HG02759 (cell line): ENCODE data around the gene ZNF343.
"Not testable (repeated sequence)": the region's sequence is repeated elsewhere in the genome, so short reads cannot be mapped to it uniquely, and the experiment has no call there.

ENCODE experiments used
- ATAC-seq: cut with Tn5 transposase; IDR thresholded peaks from one replicate; pipeline ENCODE4 v1.9.1; 2021; ENCODE audit warnings: mild to moderate bottlenecking, moderate library complexity; ENCODE audit not compliant: unreplicated experiment

ZNF343 gene

DNA sequence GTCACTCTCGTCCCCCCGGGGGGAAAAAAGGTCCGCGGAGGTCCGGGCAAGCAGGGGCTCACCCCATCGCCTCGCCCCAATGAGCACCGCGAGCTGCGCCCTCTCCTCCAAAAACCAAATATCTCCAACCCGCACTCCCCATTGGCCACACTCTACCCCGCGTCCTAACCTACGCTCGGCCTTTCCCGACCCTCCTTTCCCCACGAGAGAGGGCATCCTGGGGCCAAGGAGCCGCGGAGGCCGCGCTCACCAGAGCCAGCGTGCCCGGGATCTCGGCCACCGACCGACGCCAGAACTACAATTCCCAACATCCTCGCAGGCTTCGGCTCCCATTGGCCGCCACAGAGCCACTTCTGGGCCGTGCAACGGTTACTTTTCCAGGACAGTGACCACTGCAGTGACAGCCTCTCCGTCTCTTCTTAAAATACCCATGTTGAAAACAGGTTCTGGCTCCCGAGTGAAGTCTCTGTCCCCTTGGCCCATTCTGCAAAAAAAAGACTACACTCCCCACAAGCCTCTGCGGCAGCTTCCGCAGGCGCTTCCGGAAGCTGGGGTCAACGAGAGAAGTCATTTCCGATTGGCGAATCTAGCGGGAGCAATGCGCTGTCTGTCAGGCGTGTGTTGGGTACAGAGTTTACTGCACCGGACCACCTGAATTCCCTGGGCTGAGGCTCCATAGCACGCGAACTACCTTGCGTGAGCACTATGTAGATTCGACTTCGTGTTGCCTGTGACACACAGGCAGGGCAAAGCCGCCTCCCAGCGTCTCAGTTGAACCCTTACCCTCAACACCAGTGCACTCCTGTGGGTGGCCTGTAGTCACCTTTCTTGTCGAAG lies at the start of gene ZNF343:
Gene ZNF343 (minus strand): TSS at position 285 of the 837 bp plus-strand sequence. CDS start 15,020 bp downstream, outside the sequence.
- peak; percentile 94 for ATAC-seq

DNA sequence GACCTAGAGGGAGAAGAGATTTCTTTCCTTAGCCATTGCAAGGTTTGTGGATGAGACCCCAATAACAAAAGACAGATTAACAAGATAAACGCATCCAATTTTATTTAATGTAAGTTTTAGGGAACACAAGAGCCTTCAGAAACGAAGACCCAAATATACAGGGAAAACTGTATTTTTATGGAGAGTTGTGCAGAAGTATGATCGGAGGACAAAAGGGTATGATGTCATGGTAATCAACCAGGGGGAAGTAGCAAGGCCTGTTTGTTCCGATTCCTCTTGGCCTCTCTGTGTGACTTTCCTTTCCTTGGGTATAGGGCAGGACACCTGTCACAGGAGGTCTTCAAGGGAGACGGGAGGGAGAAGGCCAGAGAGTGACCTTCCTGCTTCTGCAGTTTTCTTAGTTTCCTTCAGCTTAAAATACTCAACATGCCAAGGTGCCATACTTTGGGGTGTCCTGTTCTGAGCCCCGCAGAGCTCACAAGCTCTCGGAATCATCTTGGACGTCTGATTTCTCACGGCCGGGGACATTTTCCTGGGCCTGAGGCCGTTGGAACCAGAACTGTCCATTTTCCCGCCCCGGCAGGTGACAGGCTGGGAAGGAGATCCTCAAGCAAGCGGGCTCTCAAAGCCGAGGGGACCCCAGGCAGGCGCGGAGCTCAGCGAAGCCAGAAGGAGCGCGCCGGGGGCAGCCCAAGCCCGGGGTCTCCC lies 49.3 kb upstream of the ZNF343 start:
- no peak for ATAC-seq

DNA sequence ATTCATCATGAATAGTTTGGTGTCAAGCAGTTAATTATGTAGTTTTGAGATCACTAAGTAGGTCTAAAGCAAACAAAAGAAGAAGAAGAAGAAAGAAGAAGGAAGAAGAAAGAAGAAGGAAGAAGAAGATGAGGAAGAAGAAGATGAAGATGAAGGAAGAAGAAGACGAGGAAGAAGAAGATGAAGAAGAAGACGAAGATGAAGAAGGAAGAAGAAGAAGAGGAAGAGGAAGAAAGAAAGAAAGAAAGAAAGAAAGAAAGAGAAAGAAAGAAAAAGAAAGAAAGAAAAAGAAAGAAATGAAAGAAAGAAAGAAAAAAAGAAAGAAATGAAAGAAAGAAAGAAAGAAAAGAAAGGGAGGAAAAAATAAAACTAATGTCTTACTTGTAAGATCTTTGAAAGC lies 36.9 kb upstream of the ZNF343 start:
- ATAC-seq: no peak

DNA sequence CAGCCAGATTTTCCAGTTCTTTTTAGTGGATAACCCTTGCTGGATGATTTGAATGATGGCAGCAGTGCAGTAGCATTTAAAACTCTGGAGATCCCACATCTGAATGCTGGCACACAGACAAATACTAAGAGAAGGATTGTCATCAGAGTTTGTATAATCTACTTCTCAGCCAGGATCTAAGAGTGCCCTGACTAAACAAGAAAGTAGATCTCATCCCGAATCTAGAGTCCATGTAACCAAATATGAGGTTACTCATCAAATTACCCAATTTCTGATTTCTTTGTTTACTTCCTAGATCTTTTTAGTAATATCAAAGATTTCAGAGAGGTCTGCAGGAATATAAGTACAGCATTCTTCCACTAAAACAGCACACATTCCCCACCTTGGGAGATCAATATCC lies 35.5 kb upstream of the ZNF343 start:
- no peak for ATAC-seq

DNA sequence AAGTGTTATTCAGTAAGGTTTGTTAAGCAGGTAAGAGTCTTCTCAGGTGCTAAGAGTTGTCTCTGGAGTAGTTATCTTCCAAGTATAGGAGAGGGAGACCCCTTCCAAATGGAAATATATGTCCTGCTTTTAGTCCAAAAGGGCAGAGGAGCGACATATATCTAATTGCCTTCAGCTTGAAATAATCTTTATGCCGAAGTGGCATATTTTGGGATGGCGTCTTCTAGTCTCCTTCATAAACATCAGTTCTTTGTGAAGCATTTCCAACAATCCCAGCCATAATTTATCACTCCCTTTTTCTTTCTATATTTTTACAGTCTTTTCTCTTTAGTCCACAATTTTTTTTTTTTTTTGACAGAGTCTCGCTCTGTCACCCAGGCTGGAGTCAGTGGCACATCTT lies 33.6 kb upstream of the ZNF343 start:
- no peak for ATAC-seq

DNA sequence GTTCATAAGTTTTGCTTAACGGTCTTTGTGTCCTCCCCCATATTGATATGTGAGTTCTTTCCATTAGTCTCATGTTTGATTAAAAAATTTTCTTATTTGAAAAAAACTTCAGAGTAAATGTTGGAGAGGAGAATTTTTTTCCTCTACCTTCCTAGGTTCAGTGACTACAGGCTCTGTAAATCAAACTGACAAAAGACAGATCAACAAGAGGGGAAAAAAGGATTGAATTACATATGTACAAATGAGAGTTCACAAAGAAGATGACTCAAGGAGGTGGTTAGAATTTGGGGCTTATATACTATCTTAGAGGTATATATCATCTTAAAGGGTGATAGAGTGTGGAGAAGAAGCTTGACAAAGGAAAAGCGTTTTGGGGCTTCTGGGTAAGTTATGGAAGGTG lies 33.2 kb upstream of the ZNF343 start:
- ATAC-seq: no peak

DNA sequence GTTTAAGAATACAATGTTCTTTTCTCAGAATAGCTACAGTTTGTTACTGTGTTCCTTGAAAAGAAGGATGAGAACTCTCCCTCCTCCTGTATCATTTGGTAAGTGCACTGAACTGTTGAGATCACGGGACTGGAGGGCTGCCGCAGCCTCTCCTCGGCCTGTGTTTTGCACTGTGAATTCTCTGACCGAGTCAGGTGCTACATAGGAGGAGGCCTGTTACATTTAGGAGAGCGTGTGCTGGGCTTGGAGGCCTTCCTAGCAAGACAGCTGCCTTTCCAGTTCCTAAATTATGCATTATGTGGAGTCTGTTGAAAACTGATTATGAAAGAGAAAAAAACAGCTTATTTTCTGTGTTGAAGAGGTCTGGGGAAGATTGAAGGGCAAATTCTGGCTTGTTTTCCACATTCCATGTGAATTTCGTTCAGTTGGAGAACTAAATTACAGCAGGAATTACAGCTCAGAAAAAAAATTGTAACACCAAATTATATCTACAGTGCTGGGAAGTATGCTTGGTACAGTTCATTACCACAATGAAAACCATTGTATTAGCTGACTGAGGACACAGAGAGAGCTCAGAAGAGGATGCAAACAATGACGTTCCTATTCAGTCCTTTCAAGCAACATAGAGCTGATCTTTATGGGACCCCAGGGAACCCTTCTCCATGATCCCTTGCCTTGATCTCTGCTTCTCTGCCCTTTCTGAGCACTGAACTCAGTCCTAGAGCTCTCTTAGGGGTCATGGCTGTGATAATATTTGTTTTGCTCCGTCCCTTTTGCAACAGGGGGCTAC lies 30.4 kb upstream of the ZNF343 start:
- ATAC-seq: no peak

DNA sequence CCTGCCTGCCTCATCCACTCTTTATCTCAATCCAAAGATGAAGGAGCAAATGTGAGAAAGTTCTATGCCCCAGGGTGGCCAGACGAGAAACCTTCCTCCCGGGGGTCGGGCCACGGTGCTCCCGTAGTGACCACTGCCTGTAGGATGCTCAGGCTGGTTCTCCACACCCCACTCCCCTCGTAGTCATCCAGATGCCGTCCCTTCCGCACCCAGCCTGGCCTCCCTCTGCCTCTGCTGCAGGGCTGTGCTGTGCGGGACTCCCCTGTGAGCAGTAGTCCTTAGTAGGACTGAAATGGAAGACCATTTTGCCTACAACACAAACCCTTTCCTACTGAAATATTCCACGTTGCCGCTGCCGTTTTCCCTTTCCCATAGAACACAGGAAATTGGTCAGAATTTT lies 29.6 kb upstream of the ZNF343 start:
- ATAC-seq: no peak

DNA sequence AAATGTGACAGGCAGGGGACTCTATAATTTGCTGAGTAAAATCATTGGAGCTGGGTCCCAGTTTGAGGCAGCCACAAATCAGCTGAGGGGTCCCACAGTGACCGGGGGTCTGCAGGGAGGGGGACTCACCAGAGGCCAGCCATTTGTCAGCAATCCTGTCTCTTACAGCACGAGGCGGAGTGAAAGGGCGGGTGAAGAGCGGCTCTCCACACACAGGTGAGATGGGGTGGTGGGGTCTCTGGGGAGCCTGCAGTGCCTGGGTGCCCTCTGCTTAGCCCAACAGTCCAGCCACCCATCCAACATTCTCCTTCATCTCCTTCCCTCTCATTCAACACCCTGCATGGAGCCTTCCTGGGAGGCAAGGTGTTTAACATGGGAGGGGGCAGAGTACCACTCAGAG lies 28.4 kb upstream of the ZNF343 start:
- ATAC-seq: no peak

DNA sequence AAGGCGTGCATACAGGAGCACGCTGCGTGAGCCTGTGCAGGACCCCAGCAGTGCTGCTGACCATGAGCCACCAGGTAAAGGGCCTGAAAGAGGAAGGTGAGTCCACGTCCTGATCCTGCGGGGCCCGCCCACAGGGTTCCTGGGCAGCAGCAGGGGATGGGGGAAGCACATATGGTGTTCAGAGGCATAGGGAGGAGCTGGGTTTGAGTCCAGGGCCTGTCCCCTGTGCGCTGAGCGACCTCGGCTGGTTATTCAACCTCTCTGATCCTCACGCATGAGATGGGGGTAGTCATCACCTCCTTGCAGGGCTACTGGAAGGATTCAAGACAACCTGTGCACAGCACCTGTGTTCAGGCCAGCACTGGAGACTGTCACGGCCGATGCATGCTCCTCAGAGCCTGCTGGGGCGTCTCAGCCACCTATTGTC lies 27.9 kb upstream of the ZNF343 start, which contains the start of gene TMC2:
Gene TMC2 (plus strand): TSS at position 14 of the 427 bp plus-strand sequence. CDS start 49 bp downstream, at position 63.
- ATAC-seq: no peak

DNA sequence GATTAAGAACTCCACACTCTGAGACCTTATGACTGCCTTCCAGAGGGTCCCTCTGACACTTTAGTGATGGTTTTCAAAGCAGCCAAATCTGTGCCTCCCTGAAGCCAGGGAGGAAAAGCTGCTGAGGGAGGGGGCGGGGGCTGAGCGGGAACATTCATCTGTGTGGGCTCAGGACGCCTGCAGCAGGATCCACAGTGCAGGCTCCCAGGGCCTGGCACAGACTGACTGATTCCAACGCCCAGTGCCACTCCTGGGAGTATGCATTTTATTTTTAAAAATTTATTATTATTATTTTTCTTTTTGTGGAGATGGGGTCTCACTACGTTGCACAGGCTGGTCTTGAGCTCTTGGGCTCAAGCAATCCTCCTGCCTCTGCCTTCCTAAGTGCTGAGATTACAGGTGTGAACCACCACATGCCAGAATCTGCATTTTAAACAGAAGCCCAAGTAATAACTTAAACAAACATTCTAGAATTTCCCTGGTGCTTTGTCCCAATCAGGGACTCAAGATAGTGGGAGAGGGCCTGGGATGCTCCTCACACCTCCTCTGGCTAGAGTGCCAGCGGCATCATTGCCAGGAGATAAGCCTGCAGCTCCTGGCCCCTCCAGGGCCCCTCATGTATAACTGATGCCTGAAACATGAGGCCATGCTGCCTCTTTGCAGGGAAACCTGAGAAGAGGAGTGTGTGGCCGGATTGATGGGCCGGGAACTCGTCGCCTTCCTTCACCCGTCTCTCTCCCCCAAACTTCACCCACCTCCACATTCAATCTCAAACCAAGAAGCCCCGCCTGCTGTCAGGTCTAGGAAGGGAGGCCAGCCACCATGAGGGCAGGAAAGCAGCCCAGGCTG lies 27.2 kb upstream of the ZNF343 start:
- ATAC-seq: no peak

DNA sequence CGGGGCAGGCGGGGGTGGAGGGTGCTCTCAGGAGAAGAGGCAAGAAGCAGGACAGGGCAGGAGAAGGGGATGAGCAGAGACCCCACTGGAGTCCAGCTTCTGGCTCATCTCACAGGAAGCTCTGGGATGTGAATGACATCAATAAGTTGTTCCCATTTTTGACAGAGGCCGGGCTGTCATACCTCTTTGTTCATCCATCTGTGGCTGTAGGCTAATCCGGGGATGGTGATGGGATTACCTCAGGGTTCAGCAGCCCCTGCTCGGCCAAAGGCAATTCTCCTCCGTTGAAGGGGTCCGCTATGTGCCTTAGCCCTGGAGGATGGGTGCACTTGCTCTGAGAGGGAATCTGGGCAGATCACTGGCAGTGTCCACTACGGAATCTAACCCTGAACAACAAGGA lies 24.4 kb upstream of the ZNF343 start:
- ATAC-seq: no peak

DNA sequence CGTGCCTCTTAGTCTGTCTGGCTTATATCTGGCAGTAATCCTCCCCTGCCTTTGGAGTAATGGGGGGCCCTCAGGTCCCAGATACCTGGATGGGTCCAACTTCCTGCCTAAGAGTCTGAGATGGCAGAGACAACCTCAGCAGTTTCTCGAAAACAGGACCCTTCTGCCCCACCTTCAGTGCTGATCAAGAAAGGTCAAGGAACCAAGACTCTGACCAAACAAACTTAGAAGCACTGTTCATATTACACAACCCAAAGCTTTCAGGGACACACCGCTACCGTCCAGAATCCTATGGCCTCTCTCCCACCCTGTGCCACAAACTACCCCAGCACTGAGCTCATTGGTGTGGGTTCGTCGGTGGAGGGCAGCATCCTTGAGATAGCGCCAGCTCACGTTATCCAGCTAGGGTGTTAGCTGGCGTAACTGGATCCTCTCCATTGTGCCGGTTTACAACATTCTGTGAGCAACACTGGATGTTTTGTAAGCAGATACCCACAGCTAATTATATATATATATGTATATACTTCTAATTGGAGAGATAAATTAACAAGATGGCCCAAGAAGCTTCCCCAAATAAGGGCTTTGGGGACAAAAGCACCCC lies 20.1 kb upstream of the ZNF343 start:
- no peak for ATAC-seq

DNA sequence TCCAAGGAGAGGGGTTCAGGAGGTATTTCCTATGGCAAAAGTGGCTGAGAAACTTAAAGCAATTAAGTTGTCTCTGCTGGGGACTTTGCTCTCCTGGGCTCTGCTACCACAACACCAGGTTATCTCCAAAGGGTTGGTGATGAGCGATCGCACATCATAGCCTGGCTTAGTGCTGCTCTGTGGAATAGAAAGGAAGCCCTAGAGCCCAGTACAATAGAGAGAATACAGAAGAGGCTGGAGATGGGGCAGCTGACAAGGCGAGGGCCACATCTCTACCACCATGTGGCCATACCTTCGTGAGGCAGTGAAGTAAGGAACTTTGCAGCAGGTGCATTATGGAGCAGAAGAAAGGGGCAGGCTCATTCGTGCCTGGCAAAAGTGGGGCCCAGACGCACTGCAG lies 19.0 kb upstream of the ZNF343 start:
- no peak for ATAC-seq

DNA sequence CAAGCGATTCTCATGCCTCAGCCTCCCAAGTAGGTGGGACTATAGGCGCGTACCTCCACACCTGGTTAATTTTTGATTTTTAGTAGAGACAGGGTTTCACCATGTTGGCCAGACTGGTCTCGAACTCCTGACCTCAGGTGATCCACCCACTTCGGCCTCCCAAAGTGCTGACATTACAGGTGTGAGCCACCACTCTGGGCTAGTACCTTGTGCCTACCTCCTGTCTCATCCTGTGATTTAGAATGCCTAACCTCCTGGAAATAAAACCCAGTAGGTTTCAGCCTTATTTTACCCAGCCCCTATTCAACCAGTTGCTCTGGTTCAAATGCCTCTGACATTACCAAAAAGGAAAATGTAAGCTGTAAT lies 17.5 kb upstream of the ZNF343 start:
- ATAC-seq: not testable (repeated sequence)

DNA sequence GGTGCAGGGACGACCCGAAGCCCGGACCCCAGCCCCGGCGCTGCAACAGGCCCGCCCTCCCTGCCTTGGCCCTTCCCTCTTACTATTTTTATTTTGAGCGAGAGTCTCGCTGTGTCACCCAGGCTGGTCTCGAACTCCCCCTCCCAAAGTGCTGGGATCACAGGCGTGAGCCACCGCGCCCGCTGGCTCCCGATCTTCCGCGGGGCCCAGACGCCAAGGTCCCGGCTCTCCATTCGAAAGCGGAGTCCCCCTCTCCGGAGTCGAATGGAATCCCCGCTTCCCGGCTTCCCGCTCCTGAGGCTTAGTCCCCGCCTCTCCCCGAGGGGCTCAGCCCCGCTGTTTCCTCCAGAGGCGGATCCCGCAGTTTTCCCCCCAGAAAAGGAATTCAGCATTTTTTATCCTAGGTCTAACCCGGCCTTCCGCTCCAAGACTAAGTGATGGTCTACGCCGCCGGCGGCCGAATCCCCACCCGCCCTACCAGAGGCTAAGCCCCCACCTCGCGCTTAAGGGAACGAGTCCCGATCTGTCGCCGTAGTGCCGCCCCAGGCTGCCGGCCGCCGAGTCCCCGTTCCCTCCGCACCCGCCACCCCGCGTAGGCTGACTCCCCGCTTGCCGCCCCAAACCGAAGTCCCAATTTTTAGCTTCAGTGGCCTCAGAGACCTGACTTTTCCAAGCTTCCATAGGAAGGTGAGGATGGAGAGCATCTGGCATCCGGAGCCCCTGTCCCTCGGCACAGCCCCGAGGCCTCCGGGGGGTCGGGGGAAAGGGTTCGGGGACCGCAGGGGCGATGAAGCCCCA lies 16.2 kb upstream of the ZNF343 start:
- peak; percentile 45 for ATAC-seq

DNA sequence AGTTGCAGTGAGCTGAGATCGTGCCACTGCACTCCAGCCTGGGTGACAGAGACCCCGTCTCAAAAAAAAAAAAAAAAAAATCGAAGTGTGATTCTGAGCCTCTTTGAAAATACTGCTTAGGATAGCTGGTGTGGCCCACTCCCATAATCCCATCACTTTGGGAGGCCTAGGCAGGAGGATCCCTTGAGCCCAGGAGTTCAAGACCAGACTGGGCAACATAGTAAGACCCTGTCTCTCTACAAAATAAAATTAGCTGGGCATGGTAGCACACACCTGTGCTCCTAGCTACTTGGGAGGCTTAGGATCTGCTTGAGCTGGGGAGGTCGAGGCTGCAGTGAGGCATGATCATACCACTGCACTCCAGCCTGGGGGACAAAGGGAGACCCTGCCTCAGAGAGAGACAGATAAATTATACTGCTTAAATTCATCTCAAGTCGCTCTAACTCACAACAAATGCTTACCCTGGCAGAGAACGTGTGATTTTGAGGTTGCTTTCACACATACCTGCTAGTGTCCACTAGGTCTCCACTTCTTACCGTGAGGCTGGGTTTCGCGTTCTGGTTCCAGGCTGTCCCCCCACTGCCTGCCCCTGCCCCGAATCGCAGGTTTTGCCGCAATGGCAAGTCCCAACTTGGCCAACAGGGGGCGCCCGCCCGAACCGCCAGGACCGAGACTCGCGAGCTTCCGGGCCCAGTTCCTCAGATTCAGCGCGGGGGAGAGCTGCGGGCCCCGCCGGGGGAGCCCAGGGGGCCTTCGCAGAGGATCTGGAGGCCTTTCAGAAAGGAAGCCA lies 15.4 kb upstream of the ZNF343 start:
- ATAC-seq: peak; percentile 81

DNA sequence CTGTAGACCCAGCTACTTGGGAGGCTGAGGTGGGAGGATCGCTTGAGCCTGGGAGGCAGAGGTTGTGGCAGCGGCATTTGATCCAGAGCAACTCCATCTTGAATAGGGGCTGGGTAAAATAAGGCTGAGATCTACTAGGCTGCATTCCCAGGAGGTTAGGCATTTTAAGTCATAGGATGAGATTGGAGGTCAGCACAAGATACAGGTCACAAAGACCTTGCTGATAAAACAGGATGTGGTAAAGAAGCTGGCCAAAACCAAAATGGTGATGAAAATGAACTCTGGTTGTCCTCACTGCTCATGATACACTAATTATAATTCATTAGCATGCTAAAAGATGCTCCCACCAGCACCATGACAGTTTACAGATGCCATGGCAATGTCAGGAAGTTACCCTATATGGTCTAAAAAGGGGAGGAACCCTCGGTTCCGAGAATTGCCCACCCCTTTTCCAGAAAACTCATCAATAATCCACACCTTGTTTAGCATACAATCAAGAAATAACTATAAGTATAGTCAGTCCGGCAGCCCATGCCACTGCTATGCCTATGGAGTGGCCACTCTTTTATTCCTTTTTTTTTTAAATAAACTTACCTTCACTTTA lies 14.2 kb upstream of the ZNF343 start:
- not testable (repeated sequence) for ATAC-seq
